AG09319 (cell line): ENCODE measurements around the gene DSCAM.

Experiments
- DNase-seq: peaks from one replicate; pipeline ENCODE4 v3.0.0-alpha.2; 2010; ENCODE audit warnings: low read depth; ENCODE audit errors: extremely low read depth
- TF ChIP-seq, protein P1 (sequence below): IDR thresholded peaks from 2 replicates; pipeline ENCODE4 v1.5.1; 2011; ENCODE audit warnings: low read depth, mild to moderate bottlenecking, inconsistent platforms, low read length, moderate library complexity

The DSCAM gene

DNA sequence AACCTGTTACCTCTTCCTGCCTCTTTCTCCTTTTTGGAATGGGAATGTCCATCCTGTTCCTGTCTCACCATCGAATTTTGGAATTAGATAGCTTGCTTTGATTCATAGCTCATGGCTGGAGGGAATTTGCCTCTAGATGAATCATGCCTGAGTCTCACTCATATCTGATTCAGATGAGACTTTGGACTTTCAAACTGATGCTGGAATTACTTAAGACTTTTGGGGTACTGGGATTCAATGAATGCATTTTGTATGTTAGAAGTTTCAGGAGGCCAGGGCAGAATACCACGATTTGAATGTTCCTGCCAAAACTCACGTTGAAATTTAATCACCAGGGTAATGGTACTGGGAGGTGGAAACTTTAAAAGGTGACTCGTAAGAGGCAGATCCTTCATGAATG lies 132.4 kb downstream of the DSCAM start:
- DNase-seq, result no peak
- TF ChIP-seq, protein P1, sequence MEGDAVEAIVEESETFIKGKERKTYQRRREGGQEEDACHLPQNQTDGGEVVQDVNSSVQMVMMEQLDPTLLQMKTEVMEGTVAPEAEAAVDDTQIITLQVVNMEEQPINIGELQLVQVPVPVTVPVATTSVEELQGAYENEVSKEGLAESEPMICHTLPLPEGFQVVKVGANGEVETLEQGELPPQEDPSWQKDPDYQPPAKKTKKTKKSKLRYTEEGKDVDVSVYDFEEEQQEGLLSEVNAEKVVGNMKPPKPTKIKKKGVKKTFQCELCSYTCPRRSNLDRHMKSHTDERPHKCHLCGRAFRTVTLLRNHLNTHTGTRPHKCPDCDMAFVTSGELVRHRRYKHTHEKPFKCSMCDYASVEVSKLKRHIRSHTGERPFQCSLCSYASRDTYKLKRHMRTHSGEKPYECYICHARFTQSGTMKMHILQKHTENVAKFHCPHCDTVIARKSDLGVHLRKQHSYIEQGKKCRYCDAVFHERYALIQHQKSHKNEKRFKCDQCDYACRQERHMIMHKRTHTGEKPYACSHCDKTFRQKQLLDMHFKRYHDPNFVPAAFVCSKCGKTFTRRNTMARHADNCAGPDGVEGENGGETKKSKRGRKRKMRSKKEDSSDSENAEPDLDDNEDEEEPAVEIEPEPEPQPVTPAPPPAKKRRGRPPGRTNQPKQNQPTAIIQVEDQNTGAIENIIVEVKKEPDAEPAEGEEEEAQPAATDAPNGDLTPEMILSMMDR, result no peak

DNA sequence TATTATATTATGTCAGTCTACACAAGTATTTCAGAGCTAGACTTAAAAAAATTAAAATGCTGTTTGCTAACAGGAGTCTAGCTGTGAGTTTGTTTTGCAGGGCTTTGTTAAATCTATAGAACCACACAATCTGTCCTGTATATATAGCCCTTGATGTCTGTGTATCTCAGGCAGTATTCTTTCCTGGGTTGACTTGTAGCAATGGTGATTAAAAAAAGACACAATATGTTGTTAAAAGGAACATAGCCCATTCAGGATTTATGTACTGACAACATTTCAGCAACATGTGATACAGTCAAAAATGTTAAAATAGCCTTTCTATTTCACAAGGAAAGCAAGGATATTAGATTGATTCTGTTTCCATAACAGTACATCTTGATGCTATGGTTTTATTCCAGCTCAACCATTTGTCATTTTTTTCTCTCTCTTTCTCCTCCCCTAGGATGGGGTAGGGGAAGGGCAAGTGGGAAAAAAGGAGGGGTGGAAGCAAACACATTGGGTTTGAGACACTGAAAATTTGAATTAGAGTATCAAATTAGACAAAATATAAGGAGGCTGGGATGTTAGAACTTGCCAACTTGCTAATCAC lies 139.2 kb downstream of the DSCAM start:
- TF ChIP-seq, protein P1, result no peak
- DNase-seq, result no peak

DNA sequence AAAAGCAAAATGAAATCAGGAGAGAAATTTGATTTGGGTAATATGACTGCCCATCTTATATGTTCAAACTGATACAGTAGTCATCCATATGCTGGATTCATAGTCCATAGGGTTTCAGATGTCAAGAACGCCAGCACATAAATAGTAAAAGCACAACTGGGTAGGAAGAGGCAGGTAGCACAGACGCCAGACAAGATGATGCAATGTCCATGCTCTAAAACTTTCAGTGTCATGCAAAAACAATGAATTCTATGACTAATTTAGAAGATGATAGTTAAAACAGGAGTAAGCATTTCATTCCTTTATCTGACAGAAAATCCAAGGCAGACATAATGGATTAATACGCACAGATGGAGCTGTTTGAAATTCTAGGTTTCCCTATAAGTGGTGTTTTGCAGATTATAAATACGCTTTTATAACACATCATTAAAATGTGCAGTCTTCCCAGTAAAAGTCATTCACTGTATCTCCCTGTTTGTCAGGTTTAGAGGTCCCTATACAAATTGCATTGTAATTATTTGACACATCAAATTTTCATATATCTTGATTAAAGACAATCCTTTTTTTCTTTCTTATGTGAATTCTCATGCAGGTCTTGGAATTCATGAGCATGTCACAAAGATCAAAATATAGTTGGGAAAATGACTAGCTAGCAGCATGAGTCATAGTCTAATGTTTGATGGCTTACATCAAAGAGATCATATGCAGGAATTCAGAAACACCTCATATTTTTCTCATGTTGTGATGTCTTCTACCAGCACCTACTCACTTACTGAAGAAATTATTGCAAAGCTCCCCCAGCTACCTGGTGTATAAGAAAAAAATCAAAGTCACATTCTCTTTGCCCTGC lies 139.9 kb downstream of the DSCAM start:
- DNase-seq, result no peak
- TF ChIP-seq, protein P1, result no peak

- DNase-seq, result no peak
- TF ChIP-seq, protein P1, result no peak
Measured at GRCh38 chr21:40706176-40706575, 140.8 kb downstream of the DSCAM start.

DNA sequence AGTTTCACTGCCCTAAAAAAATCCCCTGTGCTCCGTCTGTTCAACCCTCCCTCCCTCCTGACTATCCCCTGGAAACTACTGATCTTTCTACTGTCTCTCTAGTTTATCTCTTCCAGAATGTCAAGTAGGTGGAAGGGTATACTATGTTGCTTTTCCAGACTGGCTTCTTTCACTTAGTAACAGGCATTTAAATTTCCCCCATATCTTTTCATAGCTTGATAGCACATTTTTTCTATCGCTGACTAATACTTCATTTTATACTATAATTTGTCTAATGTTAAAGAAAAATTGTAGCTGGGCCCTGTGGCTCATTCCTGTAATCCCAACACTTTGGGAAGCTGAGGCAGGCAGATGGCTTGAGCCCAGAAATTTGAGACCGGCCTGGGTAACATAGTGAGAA lies 142.8 kb downstream of the DSCAM start:
- TF ChIP-seq, protein P1, result no peak
- DNase-seq, result no peak

DNA sequence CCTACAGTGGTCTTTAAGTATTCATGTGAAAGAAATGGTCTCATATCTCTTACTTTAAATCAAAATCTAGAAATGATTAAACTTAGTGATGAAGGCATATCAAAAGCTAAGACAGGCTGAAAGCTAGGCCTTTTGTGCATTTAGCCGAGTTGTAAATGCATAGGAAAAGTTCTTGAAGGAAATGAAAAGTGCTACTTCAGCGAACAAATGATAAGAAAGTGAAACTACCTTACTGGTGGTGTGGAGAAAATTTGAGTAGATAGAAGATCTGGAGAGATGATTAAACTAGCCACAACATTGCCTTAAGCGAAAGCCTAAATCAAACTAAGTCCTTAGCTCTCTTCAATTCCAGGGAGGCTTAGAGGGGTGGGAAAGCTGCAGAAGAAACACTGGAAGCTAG lies 147.6 kb downstream of the DSCAM start:
- TF ChIP-seq, protein P1, result no peak
- no peak for DNase-seq

GRCh38 chr21:40696246-40696645 lies 150.7 kb downstream of the DSCAM start:
- TF ChIP-seq, protein P1, result no peak
- DNase-seq, result no peak
